ENCODE results near the gene ARNT2.

ARNT2 gene

DNA sequence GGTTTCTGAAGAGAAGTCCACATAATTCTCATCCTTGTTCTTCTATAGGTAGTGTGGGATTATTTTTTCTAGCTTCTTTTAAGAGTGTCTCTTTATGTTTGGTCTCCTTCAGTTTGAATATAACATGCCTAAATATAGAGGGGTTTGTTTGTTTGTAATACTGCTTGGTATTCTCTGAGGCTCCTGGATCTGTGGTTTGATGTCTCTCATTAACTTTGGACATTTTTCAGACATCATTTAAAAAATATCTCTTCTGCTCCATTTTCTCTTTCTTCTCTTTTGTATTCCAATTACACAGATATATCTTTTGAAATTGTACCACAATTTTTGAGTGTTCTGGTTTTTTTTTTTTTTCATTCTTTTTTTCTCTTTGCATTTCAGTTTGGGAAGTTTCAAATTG is 113.1 kb downstream of the ARNT2 start:
- H3K4me3 ChIP-seq (ENCODE audit: low read depth, low read length) = no peak overlapping the region
- DNase-seq (ENCODE audit: low read depth) = no peak
- TF ChIP-seq, protein P1, sequence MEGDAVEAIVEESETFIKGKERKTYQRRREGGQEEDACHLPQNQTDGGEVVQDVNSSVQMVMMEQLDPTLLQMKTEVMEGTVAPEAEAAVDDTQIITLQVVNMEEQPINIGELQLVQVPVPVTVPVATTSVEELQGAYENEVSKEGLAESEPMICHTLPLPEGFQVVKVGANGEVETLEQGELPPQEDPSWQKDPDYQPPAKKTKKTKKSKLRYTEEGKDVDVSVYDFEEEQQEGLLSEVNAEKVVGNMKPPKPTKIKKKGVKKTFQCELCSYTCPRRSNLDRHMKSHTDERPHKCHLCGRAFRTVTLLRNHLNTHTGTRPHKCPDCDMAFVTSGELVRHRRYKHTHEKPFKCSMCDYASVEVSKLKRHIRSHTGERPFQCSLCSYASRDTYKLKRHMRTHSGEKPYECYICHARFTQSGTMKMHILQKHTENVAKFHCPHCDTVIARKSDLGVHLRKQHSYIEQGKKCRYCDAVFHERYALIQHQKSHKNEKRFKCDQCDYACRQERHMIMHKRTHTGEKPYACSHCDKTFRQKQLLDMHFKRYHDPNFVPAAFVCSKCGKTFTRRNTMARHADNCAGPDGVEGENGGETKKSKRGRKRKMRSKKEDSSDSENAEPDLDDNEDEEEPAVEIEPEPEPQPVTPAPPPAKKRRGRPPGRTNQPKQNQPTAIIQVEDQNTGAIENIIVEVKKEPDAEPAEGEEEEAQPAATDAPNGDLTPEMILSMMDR (IDR thresholded peaks at IDR 0.05; ENCODE audit: control insufficient read depth, extremely low read depth, insufficient read depth) = no peak

DNA sequence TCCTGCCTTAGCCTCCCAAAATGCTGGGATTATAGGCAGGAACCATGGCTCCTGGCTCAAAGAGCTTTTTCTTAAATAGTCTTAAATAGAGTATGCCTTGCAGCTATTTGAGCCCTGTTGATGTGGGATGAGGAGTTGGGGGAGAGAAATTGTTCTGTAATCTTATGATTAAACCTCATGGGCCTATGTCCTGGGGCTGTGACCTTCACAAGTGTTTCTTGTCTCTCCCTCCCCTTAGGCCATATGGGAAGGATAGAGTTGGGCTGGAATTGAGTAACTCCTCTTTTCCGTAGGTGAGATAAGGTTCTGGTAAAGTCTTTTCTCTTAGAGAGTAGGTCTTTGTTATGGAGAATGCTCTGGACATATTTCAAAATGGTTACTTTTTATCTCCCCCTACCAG is 114.3 kb downstream of the ARNT2 start:
- H3K4me3 ChIP-seq (ENCODE audit: low read depth, low read length) = no peak overlapping the region
- TF ChIP-seq, protein P1 (IDR thresholded peaks at IDR 0.05; ENCODE audit: control insufficient read depth, extremely low read depth, insufficient read depth) = no peak
- DNase-seq (ENCODE audit: low read depth) = no peak

DNA sequence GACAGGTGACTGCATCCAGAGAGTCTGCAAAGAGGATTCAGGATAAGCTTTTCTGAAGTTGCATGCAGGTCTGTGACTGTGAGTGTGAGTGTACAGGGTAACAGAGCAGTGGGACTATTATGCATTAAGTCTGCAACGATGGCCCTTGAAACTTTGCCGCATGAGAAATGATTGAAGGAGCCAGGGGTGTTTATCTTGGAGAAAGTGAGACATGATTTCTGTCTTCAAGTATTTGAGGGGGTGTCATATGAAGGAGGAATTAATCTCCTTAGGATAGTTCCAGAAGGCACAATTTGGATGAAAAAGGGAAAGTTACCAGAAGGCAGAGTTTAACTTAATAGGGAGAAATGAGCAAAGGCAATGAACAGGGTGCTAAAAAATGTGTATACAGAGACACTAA is 119.6 kb downstream of the ARNT2 start:
- TF ChIP-seq, protein P1 (IDR thresholded peaks at IDR 0.05; ENCODE audit: control insufficient read depth, extremely low read depth, insufficient read depth) = no peak
- no peak for DNase-seq (ENCODE audit: low read depth)
- no peak overlapping the region for H3K4me3 ChIP-seq (ENCODE audit: low read depth, low read length)

DNA sequence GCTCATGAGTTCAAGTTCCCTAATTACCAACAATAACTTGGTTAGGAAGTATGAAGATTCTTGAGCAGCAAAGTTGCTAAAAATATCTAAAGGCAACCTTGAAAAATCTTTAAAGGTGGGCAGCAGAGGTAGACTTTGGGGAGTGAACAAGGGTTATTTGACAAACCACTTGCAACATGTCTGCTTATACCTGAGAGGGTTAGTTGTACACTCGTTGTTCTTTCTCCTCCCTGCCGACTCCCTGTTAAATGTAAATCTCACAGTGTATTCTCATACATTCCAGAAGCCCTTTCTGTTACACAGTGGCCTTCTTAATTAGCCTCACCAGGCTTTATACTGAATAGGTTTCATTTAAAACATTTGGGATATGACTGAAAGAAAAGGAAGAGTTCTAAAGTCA is 121.7 kb downstream of the ARNT2 start:
- TF ChIP-seq, protein P1 (IDR thresholded peaks at IDR 0.05; ENCODE audit: control insufficient read depth, extremely low read depth, insufficient read depth) = no peak
- H3K4me3 ChIP-seq (ENCODE audit: low read depth, low read length) = no peak overlapping the region
- no peak for DNase-seq (ENCODE audit: low read depth)

DNA sequence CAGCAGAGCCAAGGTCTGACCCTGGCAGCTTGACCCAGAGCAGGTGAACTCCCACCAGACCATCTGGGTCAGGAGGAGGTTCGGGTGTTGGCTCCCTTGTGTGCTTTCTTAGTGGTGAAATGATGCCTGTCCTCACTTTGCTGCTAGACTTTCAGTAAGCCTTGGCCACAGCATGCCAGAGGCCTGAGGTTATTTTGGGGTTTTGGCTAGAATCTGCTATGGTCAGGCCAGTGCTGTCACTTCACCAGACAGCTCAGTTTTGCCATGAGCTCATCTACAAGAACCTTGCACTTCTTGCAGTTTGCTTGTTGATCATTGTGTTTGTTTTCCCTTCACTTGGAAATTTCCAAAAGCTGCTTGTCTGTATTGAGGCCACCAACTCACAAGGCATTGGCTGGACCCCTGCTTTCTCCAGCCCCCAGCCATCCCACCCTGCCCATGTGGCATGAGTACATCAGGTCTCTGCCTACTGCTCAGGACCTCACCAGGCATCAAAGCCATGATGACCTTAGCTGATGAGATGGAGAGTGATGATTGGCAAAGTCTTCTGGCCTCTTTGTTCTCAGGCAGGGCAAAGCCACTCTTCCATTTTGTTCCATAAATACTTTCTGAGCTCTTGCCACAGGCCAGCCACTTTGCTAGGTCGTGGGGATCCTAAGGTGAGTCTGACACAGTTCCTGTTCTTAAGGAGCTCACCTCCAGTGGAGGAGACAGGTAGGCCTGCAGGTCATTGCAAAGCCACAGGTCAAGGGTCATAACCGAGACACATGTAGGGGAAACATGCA is 122.6 kb downstream of the ARNT2 start:
- no peak for DNase-seq (ENCODE audit: low read depth)
- TF ChIP-seq, protein P1 (IDR thresholded peaks at IDR 0.05; ENCODE audit: control insufficient read depth, extremely low read depth, insufficient read depth) = no peak
- no peak overlapping the region for H3K4me3 ChIP-seq (ENCODE audit: low read depth, low read length)

DNA sequence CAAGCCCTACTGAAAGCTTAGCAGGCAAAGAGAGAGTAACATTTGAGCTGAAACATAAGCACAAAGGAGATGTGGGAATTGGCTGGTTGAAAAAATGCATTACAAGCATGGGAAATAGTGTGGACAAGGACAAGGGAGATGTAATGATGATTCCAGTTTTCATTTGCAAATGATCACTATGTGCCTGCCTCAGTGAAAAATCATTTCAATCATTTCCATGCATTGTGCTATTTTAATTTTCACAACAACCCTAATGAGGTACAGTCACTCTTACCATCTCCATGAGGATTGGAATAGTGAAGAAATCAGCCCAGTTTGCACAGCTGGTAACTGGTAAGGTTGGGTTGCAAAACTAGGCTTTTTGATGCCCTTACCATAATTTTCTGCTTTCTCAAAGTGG is 123.2 kb downstream of the ARNT2 start:
- DNase-seq (ENCODE audit: low read depth) = no peak
- TF ChIP-seq, protein P1 (IDR thresholded peaks at IDR 0.05; ENCODE audit: control insufficient read depth, extremely low read depth, insufficient read depth) = no peak
- H3K4me3 ChIP-seq (ENCODE audit: low read depth, low read length) = no peak overlapping the region

DNA sequence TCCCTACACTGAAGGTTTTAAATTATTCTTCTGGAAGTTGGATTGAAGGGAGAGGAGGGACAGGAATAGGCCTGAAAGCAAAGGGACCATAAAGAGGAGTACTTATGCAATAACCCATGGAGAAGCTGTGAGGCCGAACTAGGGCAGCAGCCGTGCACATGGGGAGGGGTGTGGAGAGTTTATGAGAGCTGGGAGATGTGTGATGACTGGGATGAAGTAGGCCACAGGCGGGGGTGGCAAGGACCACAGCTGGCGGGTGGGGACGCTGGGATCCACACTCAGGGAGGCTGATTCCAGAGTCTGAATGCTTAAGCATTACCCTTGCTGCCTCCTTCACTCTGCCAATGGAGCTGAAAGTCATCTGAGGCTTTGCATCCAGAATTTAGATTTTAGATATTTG is 123.8 kb downstream of the ARNT2 start:
- DNase-seq (ENCODE audit: low read depth) = no peak
- no peak overlapping the region for H3K4me3 ChIP-seq (ENCODE audit: low read depth, low read length)
- TF ChIP-seq, protein P1 (IDR thresholded peaks at IDR 0.05; ENCODE audit: control insufficient read depth, extremely low read depth, insufficient read depth) = no peak
